GM19452 (cell line): ENCODE data around the gene ETS1.

Experiments used
- ATAC-seq: cut with Tn5 transposase; IDR thresholded peaks from one replicate; pipeline ENCODE4 v1.9.1; 2021; ENCODE audit not compliant: unreplicated experiment

ETS1 gene, protein sequence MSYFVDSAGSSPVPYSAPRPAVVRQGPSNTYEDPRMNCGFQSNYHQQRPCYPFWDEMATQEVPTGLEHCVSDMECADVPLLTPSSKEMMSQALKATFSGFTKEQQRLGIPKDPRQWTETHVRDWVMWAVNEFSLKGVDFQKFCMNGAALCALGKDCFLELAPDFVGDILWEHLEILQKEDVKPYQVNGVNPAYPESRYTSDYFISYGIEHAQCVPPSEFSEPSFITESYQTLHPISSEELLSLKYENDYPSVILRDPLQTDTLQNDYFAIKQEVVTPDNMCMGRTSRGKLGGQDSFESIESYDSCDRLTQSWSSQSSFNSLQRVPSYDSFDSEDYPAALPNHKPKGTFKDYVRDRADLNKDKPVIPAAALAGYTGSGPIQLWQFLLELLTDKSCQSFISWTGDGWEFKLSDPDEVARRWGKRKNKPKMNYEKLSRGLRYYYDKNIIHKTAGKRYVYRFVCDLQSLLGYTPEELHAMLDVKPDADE

DNA sequence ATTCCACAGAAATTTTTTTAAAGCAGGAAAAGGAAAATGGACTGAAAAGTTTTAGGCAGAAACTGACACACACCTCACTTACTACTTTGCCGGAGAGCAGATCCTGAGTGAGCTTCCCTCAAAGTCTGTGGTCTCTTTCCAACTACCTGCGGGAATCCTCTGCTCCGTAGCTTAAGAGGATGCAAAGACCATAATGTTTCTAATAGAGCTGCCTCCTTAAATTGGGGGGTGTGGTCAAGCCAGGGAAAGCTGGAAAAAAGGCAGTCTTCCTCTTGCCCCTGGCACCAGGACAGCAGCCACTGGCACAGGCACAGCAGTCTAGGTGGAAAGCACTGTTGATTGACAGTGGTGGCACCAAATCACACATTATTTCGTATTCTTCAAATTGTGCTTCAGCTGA, at the start of gene ETS1:
TSS of gene ETS1 (minus strand) at position 144 of the 400 bp plus-strand sequence. CDS start 14,428 bp downstream, outside the sequence.
- no peak for ATAC-seq

DNA sequence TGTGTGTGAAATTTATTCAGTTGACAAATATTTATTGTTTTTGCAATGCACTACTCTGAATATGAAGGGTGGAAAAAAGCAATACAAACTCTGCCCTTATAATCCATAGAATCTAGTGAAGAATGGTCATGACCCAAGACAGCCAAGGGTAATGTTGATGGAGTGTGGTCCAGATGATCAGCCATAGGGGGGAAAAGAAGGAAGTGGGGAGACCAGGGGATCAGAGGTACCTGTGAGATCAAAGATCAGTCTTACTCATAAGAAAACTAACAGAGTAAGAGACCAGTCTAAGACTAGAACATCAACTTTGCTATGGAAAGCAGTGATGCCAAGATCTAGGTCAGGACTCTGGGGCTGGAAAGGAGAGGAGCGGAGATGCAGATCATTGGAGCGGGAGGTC, 47.0 kb upstream of the ETS1 start:
- ATAC-seq, result no peak

DNA sequence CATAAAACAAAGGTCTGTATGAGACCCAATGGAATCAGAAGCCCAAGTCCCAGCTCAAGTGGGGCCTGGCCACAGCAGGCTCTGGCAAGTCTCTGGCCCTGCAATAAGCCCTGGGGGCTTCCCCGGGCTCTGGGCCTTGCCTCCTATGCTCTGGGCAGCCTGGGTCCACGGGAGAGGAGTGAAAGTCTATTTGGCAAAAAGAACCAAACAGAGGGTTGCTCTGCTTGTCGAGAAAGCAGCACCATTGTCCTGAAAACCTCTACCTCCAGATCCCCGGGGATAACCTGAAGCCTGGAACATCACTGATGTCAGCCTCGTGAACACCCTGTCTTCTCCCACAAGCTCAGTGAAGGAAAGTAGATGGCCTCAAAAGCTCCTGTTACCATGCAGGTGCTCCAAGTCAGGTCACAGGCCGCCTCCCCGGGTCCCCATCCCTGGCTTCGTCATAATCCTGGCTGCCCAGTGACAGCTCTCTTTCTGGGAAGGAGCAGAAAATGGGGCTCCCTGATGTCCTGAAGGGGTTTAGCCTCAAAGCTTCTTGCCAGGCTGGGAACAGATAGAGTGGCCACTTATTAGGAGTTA, 46.1 kb upstream of the ETS1 start:
- ATAC-seq, result no peak

DNA sequence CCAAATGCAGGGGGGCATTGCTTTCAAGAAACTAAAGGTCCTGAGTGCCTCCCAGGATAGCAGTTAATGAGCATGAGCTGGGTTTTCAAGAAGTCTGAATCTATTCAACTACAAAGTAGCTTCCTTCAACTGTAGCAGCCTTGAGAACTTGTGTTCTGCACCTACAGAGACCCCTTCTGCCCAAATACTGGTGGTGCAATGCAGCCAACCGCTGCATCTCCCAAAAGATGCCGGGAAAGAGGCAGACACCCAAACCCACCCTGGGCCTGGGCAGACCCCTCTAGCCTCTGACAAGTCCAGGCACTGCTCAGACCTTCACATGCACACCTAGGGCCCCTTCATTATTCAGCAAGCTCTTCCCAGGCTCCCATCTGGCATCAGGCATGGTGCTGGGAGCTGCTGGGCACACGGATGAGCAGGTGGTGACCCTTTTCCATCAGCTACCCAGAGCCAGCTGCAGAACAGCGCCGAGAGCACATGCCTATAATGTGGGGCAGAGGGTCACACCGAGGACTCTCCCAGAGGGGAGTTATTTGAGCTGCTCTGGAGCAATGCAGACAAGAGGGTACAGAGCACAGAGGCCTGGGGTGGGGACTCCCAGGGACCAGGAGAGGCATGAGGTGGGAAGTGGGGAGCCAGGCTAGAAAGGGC, 44.9 kb upstream of the ETS1 start:
- ATAC-seq, result no peak

DNA sequence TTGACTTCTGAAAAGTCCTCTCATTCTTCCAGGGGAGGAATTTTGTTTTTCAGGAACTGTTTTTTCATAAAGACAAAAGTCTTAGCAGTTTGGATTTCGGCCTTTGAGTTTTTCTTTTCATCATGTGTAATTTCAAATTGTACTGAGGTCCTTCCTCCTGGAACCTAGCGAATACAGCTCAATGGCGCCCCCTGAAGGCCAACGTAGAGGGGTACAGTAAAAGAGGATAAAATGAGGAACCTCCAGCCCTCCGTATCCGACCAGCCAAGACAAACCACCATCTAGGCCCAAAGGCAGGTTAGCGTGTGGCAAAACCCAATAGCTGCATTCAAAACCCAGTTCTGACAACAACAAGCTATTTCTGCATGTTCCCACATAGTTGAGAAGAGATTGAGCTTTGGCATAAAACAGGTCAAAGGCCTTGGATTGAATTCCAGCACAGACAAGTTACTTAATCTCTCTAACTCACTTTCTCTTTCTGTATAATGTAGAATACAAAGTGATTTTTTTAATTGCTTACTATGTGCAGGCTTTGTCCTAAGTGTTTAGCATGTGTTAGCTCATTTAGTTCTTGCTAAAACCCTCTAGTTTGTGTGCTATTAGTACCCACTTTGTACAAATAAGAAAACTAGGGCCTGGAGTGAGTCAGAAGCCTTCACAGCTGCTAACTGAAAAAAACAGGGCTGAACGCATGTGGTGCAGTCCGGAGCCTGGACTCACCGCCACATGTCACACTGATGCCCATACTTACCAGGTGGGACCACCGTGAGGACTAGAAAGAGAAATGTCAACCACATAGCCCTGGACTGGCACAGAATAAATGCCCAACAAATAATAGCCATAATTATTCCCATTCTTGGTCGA, 43.2 kb upstream of the ETS1 start:
- peak; percentile 49 for ATAC-seq

DNA sequence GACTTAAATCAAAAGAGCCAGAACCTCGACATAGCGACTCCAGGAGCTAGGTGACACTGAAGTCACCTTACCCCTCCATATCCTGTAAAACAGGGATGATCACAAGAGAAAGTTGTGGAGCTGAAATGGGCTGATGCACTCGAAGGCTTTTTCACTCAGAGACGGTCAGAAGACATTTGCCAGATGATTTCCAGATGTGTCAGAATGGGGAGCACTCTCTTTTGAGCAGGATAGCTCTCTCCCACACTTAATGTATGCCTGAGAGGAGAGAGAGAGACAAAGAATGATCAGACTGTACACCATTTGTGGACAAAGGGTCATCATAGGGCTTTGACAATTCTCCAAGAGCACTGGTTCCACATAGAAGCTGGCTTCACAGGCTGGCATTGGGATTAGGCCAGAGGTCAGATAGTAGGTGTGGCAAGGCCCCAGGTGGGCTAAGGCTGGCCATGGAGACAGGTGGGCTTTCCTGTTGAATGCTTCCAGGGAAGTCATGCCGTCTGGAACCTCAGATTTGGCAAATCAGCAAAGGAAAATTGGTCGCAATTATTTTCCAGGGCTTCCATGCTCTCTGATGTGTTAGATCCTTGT, 42.3 kb upstream of the ETS1 start:
- no peak for ATAC-seq

DNA sequence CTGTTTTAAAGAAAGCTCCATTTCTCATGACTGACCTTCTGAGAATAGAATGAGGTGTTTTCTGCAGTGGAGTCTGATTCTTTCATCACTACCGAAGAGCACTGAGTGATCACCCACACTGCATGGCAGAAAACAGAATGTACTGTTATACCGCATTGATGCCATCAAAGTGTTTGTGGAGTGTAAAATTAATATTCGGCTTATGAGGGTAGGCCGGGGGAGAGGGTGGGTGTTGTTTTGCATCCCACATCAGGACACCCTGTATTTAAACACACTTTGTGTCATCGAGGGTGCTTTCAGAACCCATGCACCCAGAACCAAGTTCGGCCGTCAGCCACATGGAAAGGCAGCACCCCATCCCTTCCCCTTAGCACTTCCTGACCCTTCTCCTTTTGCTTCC, 41.3 kb upstream of the ETS1 start:
- ATAC-seq, result peak; percentile 27

DNA sequence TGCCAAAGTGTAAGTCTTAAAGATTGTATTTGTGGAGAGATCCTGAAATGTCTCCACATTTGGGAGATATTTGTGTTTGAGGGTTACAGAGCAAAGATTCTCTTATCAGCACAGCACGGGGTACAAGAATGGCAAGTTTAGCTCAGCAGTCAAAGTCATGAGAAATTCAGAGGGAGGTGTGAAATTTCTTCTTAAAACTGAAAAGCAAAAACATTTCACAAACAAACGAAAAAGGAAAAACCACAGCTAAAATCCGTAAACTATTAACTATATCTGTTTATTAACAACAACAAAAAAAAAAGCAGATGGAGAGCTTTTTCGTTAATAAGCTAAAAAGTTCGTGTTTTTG, 40.9 kb upstream of the ETS1 start:
- ATAC-seq, result peak; percentile 36

DNA sequence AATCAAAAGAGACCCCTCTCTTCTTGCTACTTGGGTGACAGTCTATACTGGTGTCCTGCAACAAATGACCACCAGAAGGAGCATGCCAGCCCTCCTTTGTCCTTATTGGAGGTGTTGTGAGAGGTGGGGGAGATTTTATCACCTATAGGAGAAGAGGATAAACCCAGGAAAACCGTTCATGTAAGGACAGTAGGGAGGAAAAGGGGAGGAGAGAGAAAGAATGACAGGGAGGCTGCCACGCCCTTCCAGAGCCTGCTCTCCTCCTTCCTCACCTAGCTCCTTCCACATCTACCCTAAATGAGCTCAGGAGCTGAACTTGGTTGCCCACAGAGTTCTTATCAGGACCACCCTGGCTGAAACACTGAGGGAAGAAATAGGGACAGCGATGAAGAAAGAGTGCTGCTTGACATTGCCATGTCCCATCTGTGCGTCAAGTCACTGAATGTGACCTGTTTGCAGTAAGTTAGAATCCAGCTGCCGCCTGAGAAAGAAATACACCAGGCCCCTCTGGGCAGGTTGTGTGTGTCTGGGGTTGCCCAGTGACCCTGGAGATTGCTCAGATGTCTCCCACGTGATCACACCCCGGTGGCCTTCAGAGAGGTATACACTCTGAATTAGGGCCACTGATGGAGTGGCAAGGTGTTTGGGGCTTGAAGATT, 40.4 kb upstream of the ETS1 start:
- ATAC-seq, result peak; percentile 48

DNA sequence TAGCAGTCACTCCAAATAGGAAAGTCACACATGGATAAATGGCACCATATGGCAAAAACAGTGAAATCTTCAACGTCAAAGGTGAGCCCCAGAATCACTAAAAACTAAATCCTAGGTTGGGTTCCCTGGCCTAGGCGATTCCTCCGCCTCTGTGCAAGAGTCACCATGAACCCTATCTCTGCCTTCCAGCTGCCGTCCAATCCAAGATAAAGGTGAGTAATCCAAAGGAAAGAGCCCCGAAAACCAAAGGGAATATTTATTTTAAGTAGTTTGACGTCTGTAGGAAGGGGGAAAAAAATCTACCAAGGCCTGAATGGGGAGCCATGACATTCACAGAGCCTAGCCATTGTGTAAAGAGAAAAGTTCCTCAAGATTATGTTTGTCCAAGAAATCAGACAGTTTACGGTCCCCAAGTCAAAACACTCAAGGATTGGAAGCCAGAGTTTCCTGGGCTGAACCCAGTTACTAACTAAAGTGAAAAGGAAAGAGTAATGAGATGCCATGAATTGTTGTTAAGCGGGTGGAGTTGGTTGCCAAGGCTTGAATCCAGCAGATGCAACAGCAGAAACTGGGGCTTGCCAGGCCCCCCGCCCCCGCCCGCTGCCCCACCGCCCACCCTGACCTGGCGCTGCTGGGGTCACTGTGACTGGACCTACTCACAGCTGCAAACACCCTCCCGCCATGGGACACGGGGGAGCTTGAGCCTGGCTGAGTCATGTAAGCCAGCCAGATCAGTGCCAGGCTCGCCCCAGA, 39.7 kb upstream of the ETS1 start:
- no peak for ATAC-seq

DNA sequence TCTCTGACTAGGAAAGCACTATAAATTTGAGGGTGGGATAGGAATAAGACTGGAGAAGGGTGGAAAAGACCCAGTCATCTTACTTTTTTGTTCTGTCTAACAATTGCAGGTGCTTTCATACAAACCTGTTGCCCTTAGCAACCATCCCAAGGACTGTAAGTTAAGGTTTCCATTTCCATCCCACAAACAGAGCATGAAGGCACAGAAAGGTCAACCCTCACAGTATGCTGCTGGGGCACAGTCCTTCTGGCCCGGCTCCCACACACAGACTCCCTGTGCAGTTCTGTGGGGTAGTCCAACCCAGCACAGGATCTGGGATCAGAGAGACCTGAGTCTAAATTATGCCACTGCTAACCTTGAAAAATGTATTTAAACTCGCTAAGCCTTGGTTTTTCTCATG, 38.4 kb upstream of the ETS1 start:
- ATAC-seq, result no peak

DNA sequence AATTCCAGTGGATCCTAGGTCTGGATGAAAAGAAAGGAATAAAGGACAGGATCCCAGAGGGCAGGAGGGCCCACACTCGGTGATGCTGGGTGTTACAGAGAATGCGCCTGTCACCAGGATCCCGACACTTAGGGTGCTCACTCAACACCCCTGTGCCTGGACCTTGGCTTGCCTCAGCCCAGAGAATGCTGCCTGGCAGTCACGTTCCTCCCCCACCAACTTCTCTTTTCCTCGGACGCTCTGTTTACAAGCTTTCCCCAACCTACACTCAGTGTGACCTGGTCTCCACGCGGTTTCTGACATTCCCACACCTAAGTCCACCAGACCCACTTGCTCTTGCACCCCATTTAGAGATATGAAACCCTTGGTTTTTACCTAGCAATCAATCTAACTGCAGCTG, 38.0 kb upstream of the ETS1 start:
- ATAC-seq, result no peak

DNA sequence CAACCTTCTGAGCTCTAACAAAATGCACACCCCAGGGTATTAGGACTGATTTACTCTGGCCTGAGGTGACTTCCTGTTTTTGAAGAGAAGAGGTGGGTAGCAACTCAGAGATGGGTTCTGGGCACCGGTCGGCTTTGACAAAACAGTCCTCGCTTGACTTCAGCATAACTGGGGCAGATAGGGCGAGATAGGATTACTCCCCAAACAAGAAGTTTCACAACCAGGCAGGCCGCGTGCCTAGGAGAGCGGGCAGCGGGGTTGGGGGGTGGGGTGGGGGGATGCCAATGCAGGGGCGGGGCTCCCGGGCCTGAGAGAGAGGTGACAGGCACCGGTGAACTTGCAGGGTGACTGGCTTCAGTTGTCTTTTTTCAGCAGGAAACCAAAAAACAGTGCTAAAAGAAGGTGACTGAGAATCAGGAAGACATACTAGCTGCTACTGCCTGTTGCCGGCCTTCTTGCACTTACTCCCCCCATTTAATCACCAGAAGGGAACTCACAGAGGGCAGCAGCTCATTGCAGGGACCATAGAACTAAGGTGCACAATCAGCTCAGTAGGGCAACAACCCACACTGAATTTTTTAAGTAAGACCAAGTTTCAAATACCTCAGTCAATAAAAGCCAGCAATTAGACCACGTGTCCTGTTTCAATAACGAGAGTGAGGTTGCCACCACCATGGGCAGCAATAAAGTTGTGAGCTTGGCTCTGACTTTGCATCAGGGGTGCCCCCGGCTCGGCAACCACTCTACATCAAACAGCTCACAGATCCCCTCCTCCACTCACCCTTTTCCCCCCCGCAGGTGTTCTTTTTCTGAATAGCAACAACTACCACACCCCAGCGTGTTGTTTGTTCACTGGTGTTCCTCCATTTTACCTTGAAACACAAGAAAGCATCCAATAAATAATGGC, 37.2 kb upstream of the ETS1 start:
- ATAC-seq, result peak; percentile 38

DNA sequence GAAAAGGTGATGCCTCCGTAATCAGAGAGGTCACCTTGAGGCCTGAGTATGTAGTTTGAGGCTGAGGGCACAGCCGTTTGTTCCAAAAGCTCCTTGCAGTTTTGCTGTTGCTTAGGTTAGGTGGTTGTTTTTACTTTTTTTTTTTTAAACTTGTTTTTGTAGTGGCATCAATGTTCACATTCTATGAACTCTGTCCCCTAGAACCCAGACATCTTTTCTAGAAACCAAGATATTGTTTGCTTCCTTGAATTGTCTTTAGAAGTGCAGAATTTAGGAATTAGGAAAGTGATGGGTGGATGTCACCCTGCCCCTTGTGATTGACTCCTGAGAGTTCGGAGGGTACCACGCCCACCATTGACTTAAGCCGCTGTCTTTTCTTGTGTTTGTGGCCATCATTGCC, 35.7 kb upstream of the ETS1 start:
- no peak for ATAC-seq

DNA sequence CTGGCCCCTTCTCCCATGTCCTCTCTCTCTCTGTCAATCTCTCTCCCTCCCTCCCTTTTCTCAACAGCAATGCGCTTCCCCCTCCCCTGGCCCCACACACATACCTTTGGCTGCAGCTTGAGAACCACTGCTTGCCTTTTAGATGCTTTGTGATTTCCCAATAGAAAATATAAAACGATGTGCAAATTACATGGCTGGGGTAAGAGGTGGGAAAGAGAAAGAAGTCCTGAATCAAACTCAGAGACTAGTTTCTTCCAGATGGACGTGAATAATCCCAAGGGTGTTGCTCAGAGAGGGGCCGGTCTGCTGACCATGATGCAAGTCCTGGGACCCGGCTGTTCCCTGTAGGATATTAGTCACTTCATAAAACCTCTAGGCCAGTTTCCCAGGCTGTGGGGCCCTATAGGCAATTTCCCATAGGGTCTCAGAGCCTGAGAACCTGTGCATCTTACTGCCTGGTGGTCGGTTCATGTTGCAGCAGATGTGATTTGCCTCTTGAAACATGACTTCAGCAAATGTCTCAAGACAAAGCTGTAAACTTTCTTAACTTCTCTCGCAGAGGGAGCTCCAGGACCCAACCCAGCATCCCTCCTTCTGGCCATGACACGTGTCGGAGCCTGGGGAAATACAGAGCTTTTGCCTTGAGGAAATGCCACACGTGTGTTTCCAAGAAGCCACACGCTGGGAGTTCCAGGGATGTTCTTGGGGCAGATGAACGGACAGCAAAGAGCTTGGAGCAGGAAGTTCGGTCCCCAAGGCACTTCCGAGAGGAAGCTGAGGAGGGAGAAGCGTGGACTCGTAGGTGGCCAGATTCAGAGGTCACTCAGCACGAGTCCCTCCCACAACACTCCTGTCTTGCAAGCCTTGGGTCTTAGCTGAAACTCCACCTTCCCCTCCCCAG, 34.5 kb upstream of the ETS1 start:
- no peak for ATAC-seq

DNA sequence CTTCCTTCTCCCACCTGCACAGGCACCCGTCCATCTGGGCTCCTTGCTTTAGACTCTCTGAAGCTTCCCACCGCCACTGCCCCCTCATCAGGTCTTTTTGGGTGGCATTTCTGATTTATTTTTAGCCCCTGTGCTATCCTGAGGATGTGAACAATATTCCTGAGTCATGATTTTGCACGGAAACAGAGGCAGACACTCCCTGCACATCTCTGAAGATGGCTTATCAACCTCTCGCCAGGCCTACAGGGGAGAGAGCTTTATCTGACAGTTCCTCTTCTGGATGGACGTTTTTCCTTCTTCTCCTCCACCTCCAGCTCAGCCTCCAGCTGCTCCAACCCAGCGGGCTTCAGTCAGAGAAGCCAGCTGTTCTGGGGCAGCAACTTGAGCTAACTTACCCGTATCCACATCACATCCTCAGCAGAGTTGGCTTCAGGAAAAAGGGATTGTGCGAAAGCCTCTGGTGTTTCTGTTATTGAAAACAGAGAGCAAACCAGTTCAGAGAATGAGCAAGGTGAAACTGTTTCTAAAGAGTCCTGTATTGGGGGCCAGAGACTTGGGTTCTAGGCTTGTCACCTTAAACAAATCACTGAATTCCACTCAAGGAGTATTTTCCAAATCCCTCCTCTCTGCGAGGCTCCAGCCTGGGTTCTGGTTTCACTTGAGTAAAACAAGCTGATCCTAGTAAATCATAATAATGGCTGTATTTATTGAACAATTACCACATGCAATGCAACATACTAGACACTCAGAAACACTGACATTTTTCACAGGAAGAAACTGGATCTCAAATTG, 33.1 kb upstream of the ETS1 start:
- no peak for ATAC-seq
